SK-N-SH treated with all-trans-retinoic acid at 6 μM for 48 hours (cell line): ENCODE data around the gene ZNF217.
A peak's percentile ranks its signal among the peaks of the same experiment; 100 is the strongest.
"Not testable (repeated sequence)": the region's sequence is repeated elsewhere in the genome, so short reads cannot be mapped to it uniquely, and the experiment has no call there.

Experiments
- ATAC-seq: fragments of 200-7000 bp; cut with Tn5 transposase; 3 replicates; pipeline ENCODE4 v1.9.1; 2020; ENCODE audit warnings: mild to moderate bottlenecking, moderate library complexity
- ARNTL ChIP-seq: fragments of 450-650 bp; formaldehyde crosslinking; IDR thresholded peaks from 2 replicates; pipeline ENCODE4 v1.5.0; 2020; ENCODE audit warnings: low read depth, mild to moderate bottlenecking, moderate library complexity, borderline replicate concordance
- BACH2 ChIP-seq: fragments of 250-450 bp; sonication (Bioruptor Pico); IDR thresholded peaks from 2 replicates; pipeline ENCODE4 v1.9.0; 2021; ENCODE audit warnings: mild to moderate bottlenecking, borderline replicate concordance
- CREB5 ChIP-seq: fragments of 250-450 bp; sonication (Bioruptor Pico); IDR thresholded peaks from 2 replicates; pipeline ENCODE4 v1.5.1; 2020; ENCODE audit warnings: low read depth, mild to moderate bottlenecking, moderate library complexity
- CSDC2 ChIP-seq: fragments of 250-450 bp; sonication (Bioruptor Pico); IDR thresholded peaks from 2 replicates; pipeline ENCODE4 v1.5.0; 2020; ENCODE audit warnings: mild to moderate bottlenecking, moderate library complexity
- CSRNP3 ChIP-seq: fragments of 250-450 bp; sonication (Bioruptor Pico); IDR thresholded peaks from 2 replicates; pipeline ENCODE4 v1.5.1; 2021; ENCODE audit warnings: mild to moderate bottlenecking, moderate library complexity
- ESRRG ChIP-seq: fragments of 250-450 bp; sonication (Bioruptor Pico); IDR thresholded peaks from 2 replicates; pipeline ENCODE4 v1.6.1; 2021; ENCODE audit warnings: mild to moderate bottlenecking
- ISL1 ChIP-seq: fragments of 250-450 bp; sonication (Bioruptor Pico); IDR thresholded peaks from 2 replicates; pipeline ENCODE4 v2.1.2; 2022; ENCODE audit warnings: mild to moderate bottlenecking, moderate library complexity
- OSR1 ChIP-seq: fragments of 250-450 bp; sonication (Bioruptor Pico); IDR thresholded peaks from 2 replicates; pipeline ENCODE4 v1.8.0; 2022; ENCODE audit warnings: moderate library complexity, mild to moderate bottlenecking, inconsistent platforms
- PATZ1 ChIP-seq: fragments of 250-450 bp; sonication (Bioruptor Pico); IDR thresholded peaks from 2 replicates; pipeline ENCODE4 v1.8.0; 2020; ENCODE audit warnings: mild to moderate bottlenecking, moderate library complexity, borderline replicate concordance
- POU6F1 ChIP-seq: fragments of 250-450 bp; sonication (Bioruptor Pico); IDR thresholded peaks from 2 replicates; pipeline ENCODE4 v1.8.0; 2021; ENCODE audit warnings: low read depth, mild to moderate bottlenecking, moderate library complexity, borderline replicate concordance
- PPARA ChIP-seq: fragments of 250-450 bp; sonication (Bioruptor Pico); IDR thresholded peaks from 2 replicates; pipeline ENCODE4 v1.5.0; 2020; ENCODE audit warnings: mild to moderate bottlenecking, borderline replicate concordance
- RARB ChIP-seq: fragments of 250-450 bp; sonication (Bioruptor Pico); IDR thresholded peaks from 2 replicates; pipeline ENCODE4 v1.8.0; 2021; ENCODE audit warnings: mild to moderate bottlenecking, moderate library complexity
- SNAI2 ChIP-seq: fragments of 250-450 bp; sonication (Bioruptor Pico); IDR thresholded peaks from 2 replicates; pipeline ENCODE4 v1.5.0; 2020; ENCODE audit warnings: mild to moderate bottlenecking, moderate library complexity
- TCF4 ChIP-seq: fragments of 250-450 bp; sonication (Bioruptor Pico); IDR thresholded peaks from 2 replicates; pipeline ENCODE4 v1.8.0; 2021; ENCODE audit warnings: mild to moderate bottlenecking, moderate library complexity, borderline replicate concordance
- TOX ChIP-seq: fragments of 250-450 bp; sonication (Bioruptor Pico); IDR thresholded peaks from 2 replicates; pipeline ENCODE4 v1.8.0; 2021; ENCODE audit warnings: mild to moderate bottlenecking, moderate library complexity, borderline replicate concordance
- TSHZ2 ChIP-seq: fragments of 250-450 bp; sonication (Bioruptor Pico); IDR thresholded peaks from 2 replicates; pipeline ENCODE4 v1.5.0; 2020; ENCODE audit warnings: mild to moderate bottlenecking, moderate library complexity
- ZC3H10 ChIP-seq: fragments of 250-450 bp; sonication (Bioruptor Pico); IDR thresholded peaks from 2 replicates; pipeline ENCODE4 v1.5.1; 2021; ENCODE audit warnings: mild to moderate bottlenecking, moderate library complexity
- ZFP3 ChIP-seq: fragments of 250-450 bp; sonication (Bioruptor Pico); IDR thresholded peaks from 2 replicates; pipeline ENCODE4 v1.5.0; 2020; ENCODE audit warnings: mild to moderate bottlenecking, moderate library complexity
- ZFP30 ChIP-seq: fragments of 450-650 bp; formaldehyde crosslinking; IDR thresholded peaks from 2 replicates; pipeline ENCODE4 v1.5.0; 2022; ENCODE audit warnings: mild to moderate bottlenecking, moderate library complexity
- ZNF565 ChIP-seq: fragments of 450-650 bp; formaldehyde crosslinking; conservative IDR thresholded peaks from 2 replicates; pipeline ENCODE4 v1.5.0; 2020; ENCODE audit warnings: low read depth, mild to moderate bottlenecking, moderate library complexity
- ZNF70 ChIP-seq: fragments of 450-650 bp; formaldehyde crosslinking; IDR thresholded peaks from 2 replicates; pipeline ENCODE4 v1.5.0; 2020; ENCODE audit warnings: mild to moderate bottlenecking, moderate library complexity
- ZNF8 ChIP-seq: fragments of 450-650 bp; formaldehyde crosslinking; IDR thresholded peaks from 2 replicates; pipeline ENCODE4 v1.5.0; 2020; ENCODE audit warnings: mild to moderate bottlenecking, moderate library complexity

ZNF217 gene

GRCh38 chr20:53608071-53608455, 14.4 kb upstream of the ZNF217 start:
- no peak for TF ChIP-seq ZNF70
- no peak for TF ChIP-seq TCF4 (CRISPR knock-in tag)
- no peak for TF ChIP-seq OSR1 (CRISPR knock-in tag)
- no peak for TF ChIP-seq RARB (CRISPR knock-in tag)
- TF ChIP-seq CSDC2 (CRISPR knock-in tag): no peak

GRCh38 chr20:53606364-53606985, 12.8 kb upstream of the ZNF217 start:
- no peak for TF ChIP-seq CREB5 (CRISPR knock-in tag)
- TF ChIP-seq ZFP3 (CRISPR knock-in tag): 0 out of 2 replicates have a peak, but pooled peaks have one; percentile 72
- 0 out of 2 replicates have a peak, but pooled peaks have one; percentile 60 for TF ChIP-seq CSDC2 (CRISPR knock-in tag)
- TF ChIP-seq ISL1 (CRISPR knock-in tag): peak; percentile 26
- no peak for TF ChIP-seq ARNTL (CRISPR knock-in tag)
- peak; percentile 33; the same call in 2 of the 3 replicates for ATAC-seq

More at GRCh38 chr20:53608071-53608455, 14.4 kb upstream of the ZNF217 start:
- ATAC-seq: no peak

- not testable (repeated sequence) for ATAC-seq
Measured at GRCh38 chr20:53605401-53605800, 11.8 kb upstream of the ZNF217 start.

GRCh38 chr20:53604846-53605245, 11.2 kb upstream of the ZNF217 start:
- ATAC-seq: not testable (repeated sequence)

- TF ChIP-seq TOX (CRISPR knock-in tag) (no peak), ARNTL (CRISPR knock-in tag) (no peak), PATZ1 (CRISPR knock-in tag) (no peak), CSDC2 (CRISPR knock-in tag) (no peak), CREB5 (CRISPR knock-in tag) (no peak), ISL1 (CRISPR knock-in tag) (no peak), ZNF565 (CRISPR knock-in tag) (no peak), TSHZ2 (CRISPR knock-in tag) (no peak), POU6F1 (CRISPR knock-in tag) (no peak), CSRNP3 (CRISPR knock-in tag) (no peak), RARB (CRISPR knock-in tag) (no peak), BACH2 (CRISPR knock-in tag) (no peak), ZFP3 (CRISPR knock-in tag) (no peak), PPARA (no peak), ZC3H10 (no peak), ZNF8 (CRISPR knock-in tag) (no peak), SNAI2 (CRISPR knock-in tag) (no peak), ESRRG (no peak), OSR1 (CRISPR knock-in tag) (no peak), ZFP30 (CRISPR knock-in tag) (no peak)
- no peak for ATAC-seq
Measured at GRCh38 chr20:53602661-53603060, 9.0 kb upstream of the ZNF217 start.
